Hematopoietic multipotent progenitor cell treated with erythropoietin and hydrocortisone succinate and interleukin-3 and kit ligand, for 6 days (in vitro differentiated cells): ENCODE data around the gene ADORA1.

Experiments used
- DNase-seq: peaks from one replicate; pipeline ENCODE4 v3.0.0-alpha.2; 2015

The ADORA1 gene

GRCh38 chr1:203162403-203162802, 34.9 kb downstream of the ADORA1 start:
- DNase-seq: no peak

- DNase-seq: peak; percentile 53
These were observed 36.5 kb downstream of the ADORA1 start for GRCh38 chr1:203163891-203164635.

GRCh38 chr1:203165101-203165799, 37.7 kb downstream of the ADORA1 start:
- DNase-seq: no peak

- DNase-seq: no peak
These were observed 38.3 kb downstream of the ADORA1 start for GRCh38 chr1:203165800-203166161.

- DNase-seq: peak; percentile 49
These were observed 38.8 kb downstream of the ADORA1 start for GRCh38 chr1:203166192-203166940.

GRCh38 chr1:203167026-203167912, 39.7 kb downstream of the ADORA1 start:
- peak; percentile 15 for DNase-seq

- DNase-seq: no peak
These were observed 40.3 kb downstream of the ADORA1 start for GRCh38 chr1:203167913-203168200.

GRCh38 chr1:203168256-203168786, 40.8 kb downstream of the ADORA1 start:
- DNase-seq: no peak

- DNase-seq: no peak
These were observed 41.5 kb downstream of the ADORA1 start for GRCh38 chr1:203168991-203169390.

- no peak for DNase-seq
These were observed 42.4 kb downstream of the ADORA1 start for GRCh38 chr1:203169770-203170520.

- DNase-seq: no peak
These were observed 43.3 kb downstream of the ADORA1 start for GRCh38 chr1:203170625-203171330.

GRCh38 chr1:203171341-203172183, 44.0 kb downstream of the ADORA1 start:
- no peak for DNase-seq

- DNase-seq: peak; percentile 73
These were observed 44.9 kb downstream of the ADORA1 start for GRCh38 chr1:203172184-203173010.

- DNase-seq: no peak
These were observed 45.6 kb downstream of the ADORA1 start for GRCh38 chr1:203173011-203173555.

GRCh38 chr1:203173566-203173965, 46.0 kb downstream of the ADORA1 start:
- no peak for DNase-seq

- no peak for DNase-seq
These were observed 46.9 kb downstream of the ADORA1 start for GRCh38 chr1:203174324-203174985.

- no peak for DNase-seq
These were observed 47.8 kb downstream of the ADORA1 start, which contains the start of gene MYBPH for GRCh38 chr1:203175237-203175826. TSS of gene MYBPH (minus strand) at chr1:203175826. CDS start at chr1:203175755, 71 bp downstream.

GRCh38 chr1:203175827-203176241, 48.3 kb downstream of the ADORA1 start:
- DNase-seq: no peak
